Measurements from ENCODE around the gene TXNIP. TPM values are rescaled to one million over a fixed set of nuclear protein-coding genes. Genes with fewer than 3 reads are reported as not detected.
A peak's percentile ranks its signal among the peaks of the same experiment; 100 is the strongest.

TXNIP gene
- total and polyA plus RNA-seq, 2 experiments from 2014 or later, result 22.8 to 29.1 TPM

DNA sequence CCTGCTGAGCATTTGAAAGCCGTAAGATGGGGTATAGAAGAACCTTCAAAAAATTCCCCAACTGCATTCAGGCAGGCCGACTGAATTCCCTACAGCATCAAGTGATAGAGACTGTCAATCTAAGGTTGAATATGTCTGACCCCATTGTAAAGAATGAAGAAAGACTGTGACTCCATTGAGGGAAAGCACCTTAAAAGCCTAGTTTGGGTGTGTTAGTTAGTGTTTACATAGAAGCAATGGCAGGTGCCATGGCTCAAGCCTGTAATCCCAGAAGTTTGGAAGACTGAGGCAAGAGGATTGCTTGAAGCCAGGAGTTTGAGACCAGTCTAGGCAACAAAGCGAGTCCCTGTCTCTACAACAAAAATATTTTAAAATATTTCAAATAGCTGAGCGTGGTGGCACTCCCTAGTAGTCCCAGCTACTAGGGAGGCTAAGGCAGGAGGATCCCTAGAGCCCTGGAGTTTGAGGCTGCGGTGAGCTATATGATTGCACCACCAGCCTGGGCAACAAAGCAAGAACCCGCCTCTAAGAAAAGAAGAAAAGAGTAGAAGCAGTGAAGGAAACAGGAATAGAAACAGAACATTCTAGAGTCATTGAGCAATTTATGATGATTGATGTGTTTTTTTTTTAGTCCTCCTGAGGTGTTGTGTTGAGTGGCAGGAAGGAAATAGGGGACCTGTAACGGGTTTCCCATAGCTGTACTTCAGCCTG is 16.5 kb downstream of the TXNIP start:
- Histone ChIP-seq H3K4me2 (peak overlapping the region; percentile 16), H3K9me2 (ENCODE audit: insufficient read depth) (no peaks in the 10 kb centered on the region), H3K36me3 (ENCODE audit: insufficient read depth) (no peaks in the 10 kb centered on the region), H2AFZ (no peak overlapping the region), H3F3A (replicated peaks; ENCODE audit: low read depth) (no peaks in the 10 kb centered on the region), H4K20me1 (replicated peaks; ENCODE audit: insufficient read depth) (no peaks in the 10 kb centered on the region), H3K27ac (ENCODE audit: low read depth) (peak overlapping the region; percentile 61), H3K4me1 (ENCODE audit: insufficient read depth) (peaks cover 17% of the 10 kb centered on the region), H3K27me3 (ENCODE audit: insufficient read depth) (no peaks in the 10 kb centered on the region), H3K79me2 (replicated peaks; ENCODE audit: insufficient read depth) (no peaks in the 10 kb centered on the region), H3K4me3 (peak overlapping the region; percentile 8; the same call in 1 of the 2 replicates)
- H3K4me3 Mint-ChIP-seq, result no peak overlapping the region
- no peak overlapping the region for H3K27ac Mint-ChIP-seq
- H3K4me1 Mint-ChIP-seq, result peaks cover 12% of the 10 kb centered on the region
- peaks cover 2% of the 10 kb centered on the region for H3K27me3 Mint-ChIP-seq (ENCODE audit: insufficient read depth, low read depth, poor library complexity)
- DNase-seq (ENCODE audit: low spot score), result no peak
- TF ChIP-seq, protein P1, sequence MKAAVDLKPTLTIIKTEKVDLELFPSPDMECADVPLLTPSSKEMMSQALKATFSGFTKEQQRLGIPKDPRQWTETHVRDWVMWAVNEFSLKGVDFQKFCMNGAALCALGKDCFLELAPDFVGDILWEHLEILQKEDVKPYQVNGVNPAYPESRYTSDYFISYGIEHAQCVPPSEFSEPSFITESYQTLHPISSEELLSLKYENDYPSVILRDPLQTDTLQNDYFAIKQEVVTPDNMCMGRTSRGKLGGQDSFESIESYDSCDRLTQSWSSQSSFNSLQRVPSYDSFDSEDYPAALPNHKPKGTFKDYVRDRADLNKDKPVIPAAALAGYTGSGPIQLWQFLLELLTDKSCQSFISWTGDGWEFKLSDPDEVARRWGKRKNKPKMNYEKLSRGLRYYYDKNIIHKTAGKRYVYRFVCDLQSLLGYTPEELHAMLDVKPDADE (IDR thresholded peaks at IDR 0.05), result no peak
- TF ChIP-seq, protein P2, sequence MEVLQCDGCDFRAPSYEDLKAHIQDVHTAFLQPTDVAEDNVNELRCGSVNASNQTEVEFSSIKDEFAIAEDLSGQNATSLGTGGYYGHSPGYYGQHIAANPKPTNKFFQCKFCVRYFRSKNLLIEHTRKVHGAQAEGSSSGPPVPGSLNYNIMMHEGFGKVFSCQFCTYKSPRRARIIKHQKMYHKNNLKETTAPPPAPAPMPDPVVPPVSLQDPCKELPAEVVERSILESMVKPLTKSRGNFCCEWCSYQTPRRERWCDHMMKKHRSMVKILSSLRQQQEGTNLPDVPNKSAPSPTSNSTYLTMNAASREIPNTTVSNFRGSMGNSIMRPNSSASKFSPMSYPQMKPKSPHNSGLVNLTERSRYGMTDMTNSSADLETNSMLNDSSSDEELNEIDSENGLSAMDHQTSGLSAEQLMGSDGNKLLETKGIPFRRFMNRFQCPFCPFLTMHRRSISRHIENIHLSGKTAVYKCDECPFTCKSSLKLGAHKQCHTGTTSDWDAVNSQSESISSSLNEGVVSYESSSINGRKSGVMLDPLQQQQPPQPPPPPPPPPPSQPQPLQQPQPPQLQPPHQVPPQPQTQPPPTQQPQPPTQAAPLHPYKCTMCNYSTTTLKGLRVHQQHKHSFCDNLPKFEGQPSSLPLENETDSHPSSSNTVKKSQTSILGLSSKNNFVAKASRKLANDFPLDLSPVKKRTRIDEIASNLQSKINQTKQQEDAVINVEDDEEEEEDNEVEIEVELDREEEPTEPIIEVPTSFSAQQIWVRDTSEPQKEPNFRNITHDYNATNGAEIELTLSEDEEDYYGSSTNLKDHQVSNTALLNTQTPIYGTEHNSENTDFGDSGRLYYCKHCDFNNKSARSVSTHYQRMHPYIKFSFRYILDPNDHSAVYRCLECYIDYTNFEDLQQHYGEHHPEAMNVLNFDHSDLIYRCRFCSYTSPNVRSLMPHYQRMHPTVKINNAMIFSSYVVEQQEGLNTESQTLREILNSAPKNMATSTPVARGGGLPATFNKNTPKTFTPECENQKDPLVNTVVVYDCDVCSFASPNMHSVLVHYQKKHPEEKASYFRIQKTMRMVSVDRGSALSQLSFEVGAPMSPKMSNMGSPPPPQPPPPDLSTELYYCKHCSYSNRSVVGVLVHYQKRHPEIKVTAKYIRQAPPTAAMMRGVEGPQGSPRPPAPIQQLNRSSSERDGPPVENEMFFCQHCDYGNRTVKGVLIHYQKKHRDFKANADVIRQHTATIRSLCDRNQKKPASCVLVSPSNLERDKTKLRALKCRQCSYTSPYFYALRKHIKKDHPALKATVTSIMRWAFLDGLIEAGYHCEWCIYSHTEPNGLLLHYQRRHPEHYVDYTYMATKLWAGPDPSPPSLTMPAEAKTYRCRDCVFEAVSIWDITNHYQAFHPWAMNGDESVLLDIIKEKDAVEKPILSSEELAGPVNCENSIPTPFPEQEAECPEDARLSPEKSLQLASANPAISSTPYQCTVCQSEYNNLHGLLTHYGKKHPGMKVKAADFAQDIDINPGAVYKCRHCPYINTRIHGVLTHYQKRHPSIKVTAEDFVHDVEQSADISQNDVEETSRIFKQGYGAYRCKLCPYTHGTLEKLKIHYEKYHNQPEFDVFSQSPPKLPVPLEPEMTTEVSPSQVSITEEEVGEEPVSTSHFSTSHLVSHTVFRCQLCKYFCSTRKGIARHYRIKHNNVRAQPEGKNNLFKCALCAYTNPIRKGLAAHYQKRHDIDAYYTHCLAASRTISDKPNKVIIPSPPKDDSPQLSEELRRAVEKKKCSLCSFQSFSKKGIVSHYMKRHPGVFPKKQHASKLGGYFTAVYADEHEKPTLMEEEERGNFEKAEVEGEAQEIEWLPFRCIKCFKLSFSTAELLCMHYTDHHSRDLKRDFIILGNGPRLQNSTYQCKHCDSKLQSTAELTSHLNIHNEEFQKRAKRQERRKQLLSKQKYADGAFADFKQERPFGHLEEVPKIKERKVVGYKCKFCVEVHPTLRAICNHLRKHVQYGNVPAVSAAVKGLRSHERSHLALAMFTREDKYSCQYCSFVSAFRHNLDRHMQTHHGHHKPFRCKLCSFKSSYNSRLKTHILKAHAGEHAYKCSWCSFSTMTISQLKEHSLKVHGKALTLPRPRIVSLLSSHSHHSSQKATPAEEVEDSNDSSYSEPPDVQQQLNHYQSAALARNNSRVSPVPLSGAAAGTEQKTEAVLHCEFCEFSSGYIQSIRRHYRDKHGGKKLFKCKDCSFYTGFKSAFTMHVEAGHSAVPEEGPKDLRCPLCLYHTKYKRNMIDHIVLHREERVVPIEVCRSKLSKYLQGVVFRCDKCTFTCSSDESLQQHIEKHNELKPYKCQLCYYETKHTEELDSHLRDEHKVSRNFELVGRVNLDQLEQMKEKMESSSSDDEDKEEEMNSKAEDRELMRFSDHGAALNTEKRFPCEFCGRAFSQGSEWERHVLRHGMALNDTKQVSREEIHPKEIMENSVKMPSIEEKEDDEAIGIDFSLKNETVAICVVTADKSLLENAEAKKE (CRISPR knock-in tag; IDR thresholded peaks at IDR 0.05), result no peak
- H3K36me3 Mint-ChIP-seq (ENCODE audit: low read depth), result no peaks in the 10 kb centered on the region
- no peaks in the 10 kb centered on the region for H3K9me3 Mint-ChIP-seq
- ATAC-seq, result no peak
